Mesenchymal stem cell (in vitro differentiated cells and primary cell): ENCODE measurements around the gene CA9.

Source experiments
- DNase-seq: peaks from one replicate; pipeline ENCODE4 v3.0.0-alpha.2; 2013
- H2AFZ ChIP-seq: one replicate; pipeline ENCODE4 v1.6.1; 2013; ENCODE audit warnings: low read depth, mild to moderate bottlenecking, control low read depth, inconsistent platforms, low read length, moderate library complexity
- H2AK5ac ChIP-seq: 2 replicates; pipeline ENCODE4 v1.6.1; 2013; ENCODE audit warnings: low read length, moderate library complexity, mild to moderate bottlenecking, inconsistent platforms; ENCODE audit not compliant: severe bottlenecking
- H2BK120ac ChIP-seq: one replicate; pipeline ENCODE4 v1.6.1; 2013; ENCODE audit warnings: low read depth, mild to moderate bottlenecking, inconsistent platforms, low read length, moderate library complexity
- H2BK12ac ChIP-seq, 2 experiments: one replicate each; pipeline ENCODE4 v1.6.1; 2013; ENCODE audit warnings: inconsistent platforms in 2 of 2, low read length in 2 of 2, mild to moderate bottlenecking in 2 of 2, moderate library complexity in 2 of 2, control low read depth in 1 of 2
- H2BK15ac ChIP-seq: one replicate; pipeline ENCODE4 v1.6.1; 2013; ENCODE audit warnings: mild to moderate bottlenecking, low read depth, inconsistent platforms; ENCODE audit not compliant: poor library complexity, severe bottlenecking
- H2BK5ac ChIP-seq: 2 replicates; pipeline ENCODE4 v1.6.1; 2013; ENCODE audit warnings: low read depth, mild to moderate bottlenecking, low read length, control low read depth, inconsistent platforms; ENCODE audit not compliant: poor library complexity, severe bottlenecking
- H3K14ac ChIP-seq, 2 experiments: one replicate each; pipeline ENCODE4 v1.6.1; 2013; ENCODE audit warnings: inconsistent platforms in 2 of 2, low read length in 2 of 2, control low read depth in 1 of 2, mild to moderate bottlenecking in 1 of 2, moderate library complexity in 1 of 2
- H3K18ac ChIP-seq, 2 experiments: one replicate each; pipeline ENCODE4 v1.6.1; 2013; ENCODE audit warnings: inconsistent platforms in 2 of 2, low read length in 2 of 2, control low read depth in 1 of 2, low read depth in 1 of 2, mild to moderate bottlenecking in 1 of 2
- H3K23ac ChIP-seq, 2 experiments: one replicate each; pipeline ENCODE4 v1.6.1; 2013; ENCODE audit warnings: inconsistent platforms in 2 of 2, low read length in 2 of 2, mild to moderate bottlenecking in 2 of 2, moderate library complexity in 2 of 2, control low read depth in 1 of 2
- H3K27ac ChIP-seq: 2 replicates; pipeline ENCODE4 v1.5.1; 2013; ENCODE audit warnings: mild to moderate bottlenecking, moderate library complexity, low read length, control low read depth, inconsistent platforms; ENCODE audit not compliant: poor library complexity, severe bottlenecking
- H3K27me3 ChIP-seq, 2 experiments: 2 replicates each; pipeline versions ENCODE4 v1.6.1 to v1.7.0; 2013; ENCODE audit warnings: low read length in 2 of 2, mild to moderate bottlenecking in 2 of 2, moderate library complexity in 2 of 2, control low read depth in 1 of 2, inconsistent platforms in 1 of 2; ENCODE audit not compliant: control insufficient read depth in 1 of 2, insufficient read depth in 1 of 2
- H3K36me3 ChIP-seq, 2 experiments: 2 replicates each; pipeline versions ENCODE4 v1.6.1 to v1.7.0; 2013; ENCODE audit warnings: low read length in 2 of 2, control low read depth in 1 of 2, inconsistent platforms in 1 of 2, low read depth in 1 of 2, mild to moderate bottlenecking in 1 of 2; ENCODE audit not compliant: insufficient read depth in 2 of 2, control insufficient read depth in 1 of 2
- H3K4ac ChIP-seq, 2 experiments: one replicate each; pipeline ENCODE4 v1.6.1; 2013; ENCODE audit warnings: inconsistent platforms in 2 of 2, low read length in 2 of 2, mild to moderate bottlenecking in 2 of 2, moderate library complexity in 2 of 2, control low read depth in 1 of 2, low read depth in 1 of 2
- H3K4me1 ChIP-seq: 2 replicates; pipeline ENCODE4 v1.6.1; 2013; ENCODE audit warnings: low read depth, low read length, control low read depth; ENCODE audit not compliant: control insufficient read depth, insufficient read depth
- H3K4me2 ChIP-seq: 2 replicates; pipeline ENCODE4 v1.6.1; 2013; ENCODE audit warnings: low read length, mild to moderate bottlenecking, inconsistent platforms; ENCODE audit not compliant: poor library complexity, severe bottlenecking
- H3K4me3 ChIP-seq, 2 experiments: 2 replicates each; pipeline versions ENCODE4 v1.5.1 to v1.7.0; 2013; ENCODE audit warnings: low read length in 2 of 2, mild to moderate bottlenecking in 2 of 2, control low read depth in 1 of 2, low read depth in 1 of 2; ENCODE audit not compliant: insufficient read depth in 1 of 2
- H3K79me1 ChIP-seq: replicated peaks from 2 replicates; pipeline ENCODE4 v1.6.1; 2013; ENCODE audit warnings: mild to moderate bottlenecking, control low read depth, low read length, inconsistent platforms; ENCODE audit not compliant: poor library complexity, severe bottlenecking
- H3K9ac ChIP-seq: 2 replicates; pipeline ENCODE4 v1.7.0; 2013; ENCODE audit warnings: mild to moderate bottlenecking, low read length, moderate library complexity
- H3K9me3 ChIP-seq: 2 replicates; pipeline ENCODE4 v1.7.0; 2013; ENCODE audit warnings: mild to moderate bottlenecking, low read length; ENCODE audit not compliant: control insufficient read depth
- H4K8ac ChIP-seq: one replicate; pipeline ENCODE4 v1.6.1; 2013; ENCODE audit warnings: inconsistent platforms, mild to moderate bottlenecking, low read length, moderate library complexity
- H4K91ac ChIP-seq: one replicate; pipeline ENCODE4 v1.6.1; 2013; ENCODE audit warnings: mild to moderate bottlenecking, low read length, inconsistent platforms
- WGBS: methylation state at CpG from one replicate; pipeline ENCODE4 v1.1.7; 2013; ENCODE audit warnings: mixed read lengths; 5-methylcytosine and 5-hydroxymethylcytosine counted together

Gene CA9

GRCh38 chr9:35658968-35659220 is 14.8 kb upstream of the CA9 start:
- Histone ChIP-seq H3K4me3 (peak overlapping the region; percentile 95 to 96), H3K4me1 (peaks cover 10% of the 10 kb centered on the region), H3K18ac (peak overlapping the region in 1 of 2 experiments; percentile 37), H2BK5ac (no peak overlapping the region), H3K14ac (no peak overlapping the region), H2AFZ (no peak overlapping the region), H3K9me3 (no peaks in the 10 kb centered on the region), H4K91ac (no peak overlapping the region), H3K79me1 (peaks cover 14% of the 10 kb centered on the region), H3K27me3 (no peaks in the 10 kb centered on the region), H3K9ac (peak overlapping the region; percentile 98), H2BK15ac (no peak overlapping the region), H3K4ac (no peak overlapping the region), H3K36me3 (peaks cover 18 to 33% of the 10 kb centered on the region in 2 experiments), H2BK12ac (peak overlapping the region in 1 of 2 experiments; percentile 64), H2BK120ac (no peak overlapping the region), H4K8ac (no peak overlapping the region), H2AK5ac (no peak overlapping the region), H3K23ac (no peak overlapping the region), H3K4me2 (peak overlapping the region; percentile 78), H3K27ac (peak overlapping the region; percentile 59)
- peak; percentile 74 for DNase-seq
- 9% methylated on average over 2 of the region's 2 CpGs for WGBS

- no peak overlapping the region for H3K4ac ChIP-seq
- no peak overlapping the region for H4K91ac ChIP-seq
- H2AK5ac ChIP-seq: no peak overlapping the region
- no peak overlapping the region for H2AFZ ChIP-seq
- no peak overlapping the region for H2BK12ac ChIP-seq
- no peak overlapping the region for H3K27ac ChIP-seq
- H3K18ac ChIP-seq: no peak overlapping the region
- H3K14ac ChIP-seq: no peak overlapping the region
- H2BK120ac ChIP-seq: no peak overlapping the region
- no peak overlapping the region for H3K23ac ChIP-seq
- H3K4me3 ChIP-seq: peak overlapping the region in 1 of 2 experiments; percentile 96
- no peaks in the 10 kb centered on the region for H3K9me3 ChIP-seq
- H3K79me1 ChIP-seq: peaks cover 14% of the 10 kb centered on the region
- H3K9ac ChIP-seq: peak overlapping the region; percentile 98
- peaks cover 12% of the 10 kb centered on the region for H3K4me1 ChIP-seq
- no peak overlapping the region for H2BK5ac ChIP-seq
- 49% methylated on average over 3 of the region's 3 CpGs for WGBS
- peaks cover 18 to 33% of the 10 kb centered on the region in 2 experiments for H3K36me3 ChIP-seq
- H3K27me3 ChIP-seq: no peaks in the 10 kb centered on the region
- no peak overlapping the region for H2BK15ac ChIP-seq
- no peak overlapping the region for H4K8ac ChIP-seq
- no peak overlapping the region for H3K4me2 ChIP-seq
- peak; percentile 79 for DNase-seq
Measured at GRCh38 chr9:35659340-35659739, 14.4 kb upstream of the CA9 start.

- Histone ChIP-seq H3K36me3 (peaks cover 18 to 33% of the 10 kb centered on the region in 2 experiments), H3K27ac (peak overlapping the region; percentile 43), H3K4me3 (no peak overlapping the region), H2AK5ac (peak overlapping the region; percentile 3), H3K23ac (no peak overlapping the region), H2BK12ac (peak overlapping the region; percentile 80 to 84), H3K9ac (peak overlapping the region; percentile 37), H3K14ac (no peak overlapping the region), H3K79me1 (peaks cover 16% of the 10 kb centered on the region), H2AFZ (no peak overlapping the region), H3K27me3 (no peaks in the 10 kb centered on the region), H3K18ac (peak overlapping the region in 1 of 2 experiments; percentile 9), H2BK15ac (peak overlapping the region; percentile 0), H3K4ac (no peak overlapping the region), H2BK5ac (peak overlapping the region; percentile 37), H3K4me1 (peaks cover 20% of the 10 kb centered on the region), H3K4me2 (no peak overlapping the region), H4K8ac (peak overlapping the region; percentile 77), H3K9me3 (no peaks in the 10 kb centered on the region), H2BK120ac (no peak overlapping the region), H4K91ac (peak overlapping the region; percentile 76)
- 59% methylated on average over 9 of the region's 9 CpGs for WGBS
- DNase-seq: peak; percentile 64
Measured at GRCh38 chr9:35660966-35661415, 12.7 kb upstream of the CA9 start.

GRCh38 chr9:35661756-35662350 is 11.9 kb upstream of the CA9 start:
- Histone ChIP-seq H3K79me1 (peaks cover 16% of the 10 kb centered on the region), H3K18ac (no peak overlapping the region), H2BK5ac (no peak overlapping the region), H3K4me2 (no peak overlapping the region), H4K8ac (no peak overlapping the region), H3K4me3 (no peak overlapping the region), H3K4ac (no peak overlapping the region), H3K27me3 (no peaks in the 10 kb centered on the region), H2BK120ac (no peak overlapping the region), H3K9me3 (no peaks in the 10 kb centered on the region), H3K27ac (no peak overlapping the region), H3K9ac (no peak overlapping the region), H2AFZ (no peak overlapping the region), H3K4me1 (peaks cover 20% of the 10 kb centered on the region), H3K23ac (no peak overlapping the region), H2AK5ac (no peak overlapping the region), H3K14ac (no peak overlapping the region), H2BK12ac (no peak overlapping the region), H3K36me3 (peaks cover 18 to 33% of the 10 kb centered on the region in 2 experiments), H2BK15ac (no peak overlapping the region), H4K91ac (no peak overlapping the region)
- WGBS: 94% methylated on average over 3 of the region's 3 CpGs
- no peak for DNase-seq
